Neural progenitor cell (in vitro differentiated cells): ENCODE data around the gene TLE7. TPM values are rescaled to one million over a fixed set of nuclear protein-coding genes. Genes with fewer than 3 reads are reported as not detected.
A peak's percentile ranks its signal among the peaks of the same experiment; 100 is the strongest.

Source experiments
- DNase-seq: peaks from one replicate; pipeline ENCODE4 v3.0.0-alpha.2; 2016; ENCODE audit warnings: low spot score
- H2AFZ ChIP-seq: fragments of 200-600 bp; sonication (generic); replicated peaks from 2 replicates; pipeline ENCODE4 v1.6.1; 2016; ENCODE audit warnings: antibody characterized with exemption
- H3F3A ChIP-seq: fragments of 200-600 bp; sonication (generic); 2 replicates; pipeline ENCODE4 v1.6.1; 2016; ENCODE audit warnings: antibody characterized with exemption, low read depth
- H3K27ac ChIP-seq: fragments of 200-600 bp; sonication (generic); 2 replicates; pipeline ENCODE4 v1.5.1; 2016; ENCODE audit warnings: mild to moderate bottlenecking
- H3K27me3 ChIP-seq: fragments of 200-600 bp; sonication (generic); 2 replicates; pipeline ENCODE4 v1.6.1; 2016; ENCODE audit warnings: mild to moderate bottlenecking, moderate library complexity
- H3K36me3 ChIP-seq: fragments of 200-600 bp; sonication (generic); 2 replicates; pipeline ENCODE4 v1.5.1; 2016
- H3K4me1 ChIP-seq: fragments of 200-600 bp; sonication (generic); 2 replicates; pipeline ENCODE4 v1.6.1; 2016; ENCODE audit warnings: mixed run types
- H3K4me2 ChIP-seq: fragments of 200-600 bp; sonication (generic); 2 replicates; pipeline ENCODE4 v1.6.1; 2016
- H3K4me3 ChIP-seq: fragments of 200-600 bp; sonication (generic); 2 replicates; pipeline ENCODE4 v1.5.1; 2016
- H3K79me2 ChIP-seq: fragments of 200-600 bp; sonication (generic); 2 replicates; pipeline ENCODE4 v1.6.1; 2016; ENCODE audit warnings: low read depth
- H3K9ac ChIP-seq: fragments of 200-600 bp; sonication (generic); 2 replicates; pipeline ENCODE4 v1.6.1; 2016
- H3K9me3 ChIP-seq: fragments of 200-600 bp; sonication (generic); 2 replicates; pipeline ENCODE4 v1.5.1; 2016; ENCODE audit warnings: low read depth
- H4K20me1 ChIP-seq: fragments of 200-600 bp; sonication (generic); 2 replicates; pipeline ENCODE4 v1.6.1; 2016; ENCODE audit warnings: low read depth
- H3K27ac Mint-ChIP-seq: 3 replicates; pipeline ENCODE4 v1.8.0; 2021; ENCODE audit warnings: mixed read lengths
- H3K27me3 Mint-ChIP-seq: 2 replicates; pipeline ENCODE4 v1.8.0; 2022; ENCODE audit warnings: low read depth, mild to moderate bottlenecking, inconsistent platforms, moderate library complexity, mixed read lengths; ENCODE audit not compliant: insufficient read depth
- H3K36me3 Mint-ChIP-seq: 3 replicates; pipeline ENCODE4 v1.8.0; 2021; ENCODE audit warnings: mixed read lengths
- H3K4me1 Mint-ChIP-seq: 3 replicates; pipeline ENCODE4 v1.8.0; 2021; ENCODE audit warnings: mixed read lengths
- H3K4me3 Mint-ChIP-seq: 3 replicates; pipeline ENCODE4 v1.8.0; 2021; ENCODE audit warnings: mild to moderate bottlenecking, moderate library complexity, mixed read lengths
- H3K9me3 Mint-ChIP-seq: 3 replicates; pipeline ENCODE4 v1.8.0; 2020; ENCODE audit warnings: mixed read lengths
- EZH2 ChIP-seq: fragments of 200-600 bp; sonication (generic); IDR thresholded peaks from 2 replicates; pipeline ENCODE4 v1.6.1; 2017; ENCODE audit warnings: antibody characterized with exemption, mild to moderate bottlenecking, moderate library complexity
- EZH2phosphoT487 ChIP-seq: fragments of 200-600 bp; sonication (generic); IDR thresholded peaks from 2 replicates; pipeline ENCODE4 v1.6.1; 2017; ENCODE audit warnings: antibody characterized with exemption
- total RNA-seq: library from RNA; depleted of rRNA; stranded (reverse); fragments of >200 nt; gene quantifications from 2 replicates; pipeline ENCODE4 v1.2.3, GENCODE V29; 2015; ENCODE audit warnings: low replicate concordance
- TF ChIP-seq, protein P1 (sequence below): fragments of 200-600 bp; sonication (generic); IDR thresholded peaks from 2 replicates; pipeline ENCODE4 v1.5.1; 2017; ENCODE audit warnings: antibody characterized with exemption, mild to moderate bottlenecking

The TLE7 gene
- total RNA-seq, 1 donor from 2014 or later: not detected

DNA sequence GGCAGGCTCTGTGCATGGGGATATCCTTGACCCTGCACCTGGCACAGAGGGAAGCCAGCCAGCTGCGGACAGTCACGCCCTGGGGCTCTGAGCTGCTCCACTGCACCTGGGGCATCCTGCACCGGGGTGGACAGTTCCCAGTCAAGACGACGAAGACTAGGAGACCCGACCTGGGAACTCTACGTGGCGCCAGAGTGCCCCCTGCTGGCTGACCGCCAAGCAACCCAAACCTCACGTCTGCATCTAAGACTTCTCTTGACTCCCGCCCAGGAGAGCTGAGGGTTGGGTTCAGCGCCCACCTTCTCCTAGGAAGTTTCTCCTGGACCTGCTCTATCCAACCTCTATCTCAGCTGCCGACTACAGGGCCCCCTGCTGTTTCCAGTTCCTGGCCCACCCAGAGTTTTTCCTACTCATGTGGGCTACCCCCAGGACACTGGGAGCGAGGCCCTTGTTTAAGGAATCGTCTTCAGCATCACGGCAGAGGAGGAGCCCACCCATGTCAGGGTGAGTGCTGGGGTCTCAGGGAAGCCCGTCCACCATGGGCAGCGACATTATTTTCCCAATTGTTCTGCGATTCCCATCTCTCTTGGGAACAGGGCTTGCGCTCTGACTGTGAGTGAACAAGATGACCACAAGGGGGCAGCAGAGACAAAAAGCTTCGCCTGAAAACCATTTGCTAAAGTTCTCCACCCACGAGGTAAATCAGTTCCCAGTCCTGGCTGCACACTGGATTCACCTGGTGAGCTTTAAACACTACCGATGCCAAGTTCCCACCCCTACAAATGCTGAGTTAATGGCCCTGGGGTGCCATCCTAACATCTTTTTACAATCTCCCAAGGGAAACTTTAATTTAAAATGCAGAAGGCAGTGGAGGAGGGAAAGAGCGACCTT is 29.3 kb downstream of the TLE7 start:
- H3K9ac ChIP-seq: no peak overlapping the region
- Mint-ChIP-seq H3K9me3 (no peaks in the 10 kb centered on the region), H3K27me3 (peaks cover 10% of the 10 kb centered on the region), H3K36me3 (no peaks in the 10 kb centered on the region), H3K27ac (no peak overlapping the region), H3K4me3 (peak overlapping the region; percentile 66), H3K4me1 (peaks cover 4% of the 10 kb centered on the region)
- H2AFZ ChIP-seq: peak overlapping the region; percentile 99
- no peaks in the 10 kb centered on the region for H4K20me1 ChIP-seq
- H3K36me3 ChIP-seq: no peaks in the 10 kb centered on the region
- H3K27ac ChIP-seq: no peak overlapping the region
- H3K4me2 ChIP-seq: peak overlapping the region; percentile 81
- no peaks in the 10 kb centered on the region for H3F3A ChIP-seq
- H3K4me1 ChIP-seq: no peaks in the 10 kb centered on the region
- H3K79me2 ChIP-seq: no peaks in the 10 kb centered on the region
- peak overlapping the region; percentile 54 for H3K4me3 ChIP-seq
- peaks cover 4% of the 10 kb centered on the region for H3K27me3 ChIP-seq
- H3K9me3 ChIP-seq: no peaks in the 10 kb centered on the region
- DNase-seq: peak; percentile 92
- no peak for TF ChIP-seq EZH2phosphoT487
- TF ChIP-seq, protein P1, sequence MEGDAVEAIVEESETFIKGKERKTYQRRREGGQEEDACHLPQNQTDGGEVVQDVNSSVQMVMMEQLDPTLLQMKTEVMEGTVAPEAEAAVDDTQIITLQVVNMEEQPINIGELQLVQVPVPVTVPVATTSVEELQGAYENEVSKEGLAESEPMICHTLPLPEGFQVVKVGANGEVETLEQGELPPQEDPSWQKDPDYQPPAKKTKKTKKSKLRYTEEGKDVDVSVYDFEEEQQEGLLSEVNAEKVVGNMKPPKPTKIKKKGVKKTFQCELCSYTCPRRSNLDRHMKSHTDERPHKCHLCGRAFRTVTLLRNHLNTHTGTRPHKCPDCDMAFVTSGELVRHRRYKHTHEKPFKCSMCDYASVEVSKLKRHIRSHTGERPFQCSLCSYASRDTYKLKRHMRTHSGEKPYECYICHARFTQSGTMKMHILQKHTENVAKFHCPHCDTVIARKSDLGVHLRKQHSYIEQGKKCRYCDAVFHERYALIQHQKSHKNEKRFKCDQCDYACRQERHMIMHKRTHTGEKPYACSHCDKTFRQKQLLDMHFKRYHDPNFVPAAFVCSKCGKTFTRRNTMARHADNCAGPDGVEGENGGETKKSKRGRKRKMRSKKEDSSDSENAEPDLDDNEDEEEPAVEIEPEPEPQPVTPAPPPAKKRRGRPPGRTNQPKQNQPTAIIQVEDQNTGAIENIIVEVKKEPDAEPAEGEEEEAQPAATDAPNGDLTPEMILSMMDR: peak; percentile 65

DNA sequence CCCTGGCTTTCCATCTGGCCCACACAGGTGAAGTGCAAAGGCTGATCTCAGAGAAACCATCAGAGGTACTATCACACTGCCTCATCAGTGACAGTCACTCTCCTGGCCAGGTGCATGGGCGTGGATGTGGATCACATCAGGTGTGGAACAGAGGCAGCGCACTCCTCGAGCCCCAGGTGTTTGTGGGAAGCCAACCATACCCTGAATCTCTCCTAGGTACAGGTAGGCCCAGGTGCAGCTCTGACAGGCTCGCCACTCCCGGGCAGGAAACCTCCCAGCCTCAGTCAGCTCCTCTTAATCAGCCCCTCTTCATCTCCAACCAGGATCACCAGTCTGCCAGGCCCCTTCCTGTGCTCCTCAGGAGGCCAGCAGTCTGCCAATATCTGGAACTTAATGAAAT is 31.7 kb downstream of the TLE7 start:
- H3K4me2 ChIP-seq: no peak overlapping the region
- H2AFZ ChIP-seq: no peak overlapping the region
- no peak for DNase-seq
- TF ChIP-seq, protein P1: no peak
- no peak for TF ChIP-seq EZH2phosphoT487
- no peak for TF ChIP-seq EZH2
- H3K36me3 ChIP-seq: no peaks in the 10 kb centered on the region
- H3K27ac Mint-ChIP-seq: no peak overlapping the region
- no peaks in the 10 kb centered on the region for H4K20me1 ChIP-seq
- H3K4me3 Mint-ChIP-seq: no peak overlapping the region
- H3K4me3 ChIP-seq: no peak overlapping the region
- H3K36me3 Mint-ChIP-seq: no peaks in the 10 kb centered on the region
- no peaks in the 10 kb centered on the region for H3F3A ChIP-seq
- H3K79me2 ChIP-seq: no peaks in the 10 kb centered on the region
- H3K27me3 ChIP-seq: no peaks in the 10 kb centered on the region
- H3K4me1 Mint-ChIP-seq: peaks cover 4% of the 10 kb centered on the region
- no peaks in the 10 kb centered on the region for H3K9me3 ChIP-seq
- no peaks in the 10 kb centered on the region for H3K4me1 ChIP-seq
- H3K27me3 Mint-ChIP-seq: peaks cover 6% of the 10 kb centered on the region
- no peak overlapping the region for H3K9ac ChIP-seq
- no peak overlapping the region for H3K27ac ChIP-seq
- peaks cover 4% of the 10 kb centered on the region for H3K9me3 Mint-ChIP-seq

DNA sequence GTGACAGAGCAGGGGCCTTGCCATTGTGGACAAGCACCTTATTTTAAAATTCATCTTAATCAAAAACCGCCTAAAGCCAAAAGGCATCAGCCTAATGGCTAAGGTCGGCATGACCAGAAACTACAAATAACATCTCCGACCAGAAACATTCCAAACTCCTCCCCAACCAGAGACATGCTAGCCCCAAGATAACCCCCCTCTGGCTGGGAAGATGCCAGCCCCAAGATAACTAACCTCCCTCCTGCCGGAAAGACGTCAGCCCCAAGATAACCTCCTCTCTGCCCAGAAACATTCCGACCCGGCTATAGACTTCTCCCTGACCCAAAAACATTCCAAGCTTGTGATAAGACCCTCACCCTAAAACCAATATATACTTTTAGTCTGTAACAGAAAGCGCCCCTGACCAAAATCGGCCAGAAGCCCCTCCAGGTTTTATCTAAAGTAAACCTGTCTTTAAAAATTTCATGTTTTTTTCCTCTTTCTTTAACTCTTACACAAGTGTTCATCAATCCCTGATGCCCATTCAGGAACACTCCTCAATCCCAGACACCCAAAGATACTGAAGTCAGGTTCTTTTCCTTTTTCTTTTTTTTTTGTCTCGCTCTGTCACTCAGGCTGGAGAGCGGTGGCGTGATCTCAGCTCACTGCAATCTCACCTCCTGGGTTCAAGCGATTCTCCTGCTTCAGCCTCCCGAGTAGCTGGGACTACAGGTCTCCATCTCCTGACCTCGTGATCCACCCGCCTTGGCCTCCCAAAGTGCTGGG is 32.7 kb downstream of the TLE7 start:
- H3F3A ChIP-seq: no peaks in the 10 kb centered on the region
- Mint-ChIP-seq H3K27me3 (peaks cover 5% of the 10 kb centered on the region), H3K27ac (no peak overlapping the region), H3K4me1 (peaks cover 4% of the 10 kb centered on the region), H3K36me3 (no peaks in the 10 kb centered on the region), H3K9me3 (peaks cover 12% of the 10 kb centered on the region), H3K4me3 (no peak overlapping the region)
- no peak overlapping the region for H2AFZ ChIP-seq
- DNase-seq: no peak
- peaks cover 3% of the 10 kb centered on the region for H3K4me1 ChIP-seq
- no peak overlapping the region for H3K27ac ChIP-seq
- H3K9me3 ChIP-seq: no peaks in the 10 kb centered on the region
- no peaks in the 10 kb centered on the region for H3K36me3 ChIP-seq
- TF ChIP-seq EZH2 (no peak), EZH2phosphoT487 (no peak)
- TF ChIP-seq, protein P1: no peak
- H3K27me3 ChIP-seq: no peaks in the 10 kb centered on the region
- H3K79me2 ChIP-seq: no peaks in the 10 kb centered on the region
- H3K4me2 ChIP-seq: no peak overlapping the region
- no peak overlapping the region for H3K4me3 ChIP-seq
- no peak overlapping the region for H3K9ac ChIP-seq
- no peaks in the 10 kb centered on the region for H4K20me1 ChIP-seq
